HCT116 (cell line): ENCODE results near the gene FBXO40. TPM values are rescaled to one million over a fixed set of nuclear protein-coding genes. Genes with fewer than 3 reads are reported as not detected.

ENCODE experiments used
- ATAC-seq: fragments of 200-7000 bp; cut with Tn5 transposase; 2 replicates; pipeline ENCODE4 v1.9.1; 2020; ENCODE audit warnings: mild to moderate bottlenecking, moderate library complexity
- BruUV-seq: library from RNA; stranded (reverse); fragments of 400-500 nt; replicated peaks from 2 replicates; lab custom pipeline; 2021; lab: Mats Ljungman, UMichigan
- CTCF ChIA-PET: fragments of 300-600 bp; sonication (Branson Sonifier 250); formaldehyde crosslinking; loops from one replicate; lab custom pipeline; 2021; ENCODE audit warnings: antibody characterized with exemption; lab: Charles Lee
- POLR2A ChIA-PET: fragments of 300-600, 350-600 bp; sonication (Branson Sonifier 250); formaldehyde crosslinking; loops from one replicate; lab custom pipeline; 2021; ENCODE audit warnings: antibody characterized with exemption; lab: Charles Lee
- RAD21 ChIA-PET, 2 experiments: fragments of 300-600 bp; sonication (Branson Sonifier 250); formaldehyde crosslinking; loops; one replicate each; lab custom pipeline; 2023; ENCODE audit warnings: low total read pairs in 2 of 2; ENCODE audit not compliant: uncharacterized antibody in 2 of 2, unreplicated experiment in 2 of 2, low non-redundant PET in 1 of 2; lab: Charles Lee
- DNase-seq: peaks from one replicate; pipeline ENCODE4 v3.0.0-alpha.2; 2010; ENCODE audit warnings: low read depth, low spot score
- H2AFZ ChIP-seq: fragments of 200-600 bp; shearing (Covaris generic), sonication (generic); 2 replicates; pipeline ENCODE4 v1.6.1; 2017; ENCODE audit warnings: low read depth, mixed run types, mixed read lengths, antibody characterized with exemption, low read length; ENCODE audit not compliant: poor library complexity, severe bottlenecking
- H3K27ac ChIP-seq: 2 replicates; pipeline ENCODE4 v1.5.1; 2012; ENCODE audit warnings: low read depth, low read length
- H3K27me3 ChIP-seq: fragments of 200-600 bp; sonication (generic); 2 replicates; pipeline ENCODE4 v1.6.1; 2016; ENCODE audit warnings: mixed run types, low read length, mixed read lengths; ENCODE audit not compliant: insufficient read depth
- H3K36me3 ChIP-seq, 2 experiments: fragments of 200-500 bp in 1 of 2; fragments of 200-600 bp in 1 of 2; sonication (Bioruptor generic) in 1 of 2; sonication (generic) in 1 of 2; 2 replicates each; pipeline versions ENCODE4 v1.5.1 to v1.6.1; 2014 to 2016; ENCODE audit warnings: low read length in 2 of 2, inconsistent platforms in 1 of 2, mixed read lengths in 1 of 2, mixed run types in 1 of 2; ENCODE audit not compliant: insufficient read depth in 2 of 2, control insufficient read depth in 1 of 2
- H3K4me1 ChIP-seq, 2 experiments: fragments of 200-600 bp in 1 of 2; sonication (generic) in 1 of 2; 2 replicates each; pipeline versions ENCODE4 v1.5.1 to v1.6.1; 2012 to 2017; ENCODE audit warnings: low read length in 2 of 2, inconsistent platforms in 1 of 2, mild to moderate bottlenecking in 1 of 2, mixed read lengths in 1 of 2, mixed run types in 1 of 2, moderate library complexity in 1 of 2; ENCODE audit not compliant: insufficient read depth in 2 of 2, control insufficient read depth in 1 of 2
- H3K4me2 ChIP-seq: fragments of 200-600 bp; sonication (generic); 2 replicates; pipeline ENCODE4 v1.6.1; 2017; ENCODE audit warnings: mixed run types, low read length, mixed read lengths
- H3K4me3 ChIP-seq, 2 experiments: fragments of 200-600 bp in 1 of 2; sonication (generic) in 1 of 2; replicated peaks in 1 of 2; 2 replicates each; pipeline ENCODE4 v1.5.1; 2011 to 2016; ENCODE audit warnings: low read length in 2 of 2, control low read depth in 1 of 2, low read depth in 1 of 2, mild to moderate bottlenecking in 1 of 2, mixed read lengths in 1 of 2, mixed run types in 1 of 2
- H3K79me2 ChIP-seq: fragments of 200-600 bp; sonication (generic); 2 replicates; pipeline ENCODE4 v1.6.1; 2017; ENCODE audit warnings: mild to moderate bottlenecking, mixed run types, low read length, moderate library complexity, mixed read lengths; ENCODE audit not compliant: insufficient read depth
- H3K9ac ChIP-seq: fragments of 200-600 bp; sonication (generic); 2 replicates; pipeline ENCODE4 v1.6.1; 2016; ENCODE audit warnings: low read length, mixed read lengths
- H3K9me2 ChIP-seq: fragments of 200-600 bp; sonication (generic), shearing (Covaris generic); 2 replicates; pipeline ENCODE4 v1.6.1; 2017; ENCODE audit warnings: mixed run types, mild to moderate bottlenecking, moderate library complexity; ENCODE audit not compliant: insufficient read depth
- H3K9me3 ChIP-seq, 2 experiments: fragments of 200-500 bp in 1 of 2; fragments of 200-600 bp in 1 of 2; sonication (Bioruptor generic) in 1 of 2; sonication (generic) in 1 of 2; 2 replicates each; pipeline ENCODE4 v1.6.1; 2014 to 2017; ENCODE audit warnings: low read length in 2 of 2, mixed read lengths in 2 of 2, inconsistent platforms in 1 of 2, low read depth in 1 of 2, mild to moderate bottlenecking in 1 of 2, mixed run types in 1 of 2, moderate library complexity in 1 of 2; ENCODE audit not compliant: control insufficient read depth in 1 of 2, insufficient read depth in 1 of 2
- H4K20me1 ChIP-seq: fragments of 200-600 bp; sonication (generic), shearing (Covaris generic); 2 replicates; pipeline ENCODE4 v1.6.1; 2017; ENCODE audit warnings: mixed run types, mild to moderate bottlenecking, moderate library complexity; ENCODE audit not compliant: insufficient read depth
- CBX3 ChIP-seq: IDR thresholded peaks from 2 replicates; pipeline ENCODE4 v1.6.1; 2012; ENCODE audit warnings: low read depth
- EGR1 ChIP-seq: IDR thresholded peaks from 2 replicates; pipeline ENCODE4 v1.6.1; 2012; ENCODE audit warnings: low read depth
- ELF1 ChIP-seq: IDR thresholded peaks from 2 replicates; pipeline ENCODE4 v1.6.1; 2012; ENCODE audit warnings: low read depth, borderline replicate concordance
- EZH2 ChIP-seq: fragments of 200-600 bp; sonication (generic); IDR thresholded peaks from 2 replicates; pipeline ENCODE4 v1.6.1; 2017; ENCODE audit warnings: antibody characterized with exemption, mixed run types
- EZH2phosphoT487 ChIP-seq: fragments of 200-600 bp; IDR thresholded peaks from 2 replicates; pipeline ENCODE4 v1.6.1; 2018; ENCODE audit warnings: antibody characterized with exemption, borderline replicate concordance
- FOSL1 ChIP-seq: IDR thresholded peaks from 2 replicates; pipeline ENCODE4 v1.6.1; 2012; ENCODE audit warnings: low read depth
- JUND ChIP-seq: IDR thresholded peaks from 2 replicates; pipeline ENCODE4 v1.6.1; 2012
- RAD21 ChIP-seq: IDR thresholded peaks from 2 replicates; pipeline ENCODE4 v1.6.1; 2012; ENCODE audit warnings: low read depth, mild to moderate bottlenecking
- SIN3A ChIP-seq: IDR thresholded peaks from 2 replicates; pipeline ENCODE4 v1.6.1; 2012; ENCODE audit warnings: low read depth
- SP1 ChIP-seq: IDR thresholded peaks from 2 replicates; pipeline ENCODE4 v1.6.1; 2012; ENCODE audit warnings: low read depth
- SRF ChIP-seq: IDR thresholded peaks from 2 replicates; pipeline ENCODE4 v1.6.1; 2012; ENCODE audit warnings: low read depth
- TCF7L2 ChIP-seq: IDR thresholded peaks from 2 replicates; pipeline ENCODE4 v1.7.0; 2011; ENCODE audit warnings: borderline replicate concordance, inconsistent platforms; ENCODE audit not compliant: insufficient read depth, insufficient read length; ENCODE audit errors: extremely low read depth
- YY1 ChIP-seq: IDR thresholded peaks from 2 replicates; pipeline ENCODE4 v1.6.1; 2011; ENCODE audit warnings: low read length, low read depth, moderate library complexity, mild to moderate bottlenecking; ENCODE audit not compliant: insufficient replicate concordance; ENCODE audit errors: extremely low read depth
- intact Hi-C: fragments of 100-400 bp; cut with micrococcal nuclease; formaldehyde crosslinking; loops from 2 replicates; pipeline ENCODE4 v1.10.0; 2022
- total RNA-seq: library from RNA; stranded (reverse); gene quantifications from one replicate; pipeline ENCODE4 v1.2.1, GENCODE V29; 2021; ENCODE audit not compliant: unreplicated experiment
- TF ChIP-seq, protein P1 (sequence below): IDR thresholded peaks from 2 replicates; pipeline ENCODE4 v1.6.1; 2011; ENCODE audit warnings: mild to moderate bottlenecking, low read length, moderate library complexity; ENCODE audit not compliant: insufficient replicate concordance; ENCODE audit errors: extremely low read depth
- TF ChIP-seq, protein P2 (sequence below): IDR thresholded peaks from 2 replicates; pipeline ENCODE4 v1.6.1; 2012
- TF ChIP-seq, protein P3 (sequence below), 3 experiments: fragments of 200-600 bp in 1 of 3; sonication (generic) in 1 of 3; IDR thresholded peaks in 2 of 3; conservative IDR thresholded peaks in 1 of 3; 2 replicates each; pipeline ENCODE4 v1.5.1; 2012 to 2017; ENCODE audit warnings: low read depth in 2 of 3, low read length in 2 of 3, antibody characterized with exemption in 1 of 3, borderline replicate concordance in 1 of 3, control low read depth in 1 of 3, mild to moderate bottlenecking in 1 of 3, mixed read lengths in 1 of 3, mixed run types in 1 of 3, moderate library complexity in 1 of 3; ENCODE audit not compliant: insufficient read depth in 1 of 3
- TF ChIP-seq, protein P4 (sequence below): IDR thresholded peaks from 2 replicates; pipeline ENCODE4 v1.6.1; 2012

Gene FBXO40
- total RNA-seq, 1 experiment from 2014 or later: not detected

DNA sequence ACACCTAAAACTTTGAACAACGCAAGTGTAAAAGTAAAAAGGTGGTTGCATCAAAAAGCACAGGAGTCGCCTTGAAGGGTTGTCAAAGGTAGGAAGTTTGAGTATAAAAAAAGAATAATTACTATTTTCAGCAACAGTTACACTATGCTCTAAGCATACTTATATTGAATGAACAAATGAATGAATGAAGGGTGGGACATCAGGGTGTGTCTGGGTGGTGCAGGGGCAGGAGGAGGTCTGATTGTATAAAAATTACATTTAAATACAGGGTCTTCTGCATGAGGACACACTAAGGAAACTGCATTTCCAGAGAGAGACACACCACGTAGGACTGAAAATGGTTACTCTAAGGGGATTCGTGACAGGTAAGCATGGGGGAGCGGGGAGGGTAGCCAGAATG, 25.5 kb upstream of the FBXO40 start, which contains the start of gene ARGFX:
Gene ARGFX, plus strand, starts transcription at position 301 of the 400 bp plus-strand sequence. CDS start 2,765 bp downstream, outside the sequence.
- Histone ChIP-seq H4K20me1 (no peaks in the 10 kb centered on the region), H2AFZ (no peak within 1 kb of the TSS), H3K4me3 (no peak within 1 kb of the TSS), H3K9ac (no peak within 1 kb of the TSS), H3K36me3 (no peaks in the 10 kb centered on the region), H3K79me2 (no peaks in the 10 kb centered on the region), H3K9me2 (no peaks in the 10 kb centered on the region), H3K27ac (no peak within 1 kb of the TSS), H3K4me2 (peak within 1 kb of the TSS; percentile 28; the same call in 1 of the 2 replicates), H3K27me3 (no peaks in the 10 kb centered on the region), H3K4me1 (peaks cover 4 to 9% of the 10 kb centered on the region in 2 experiments; a peak in 2 of 4 replicates), H3K9me3 (no peaks in the 10 kb centered on the region)
- TF ChIP-seq, protein P1, sequence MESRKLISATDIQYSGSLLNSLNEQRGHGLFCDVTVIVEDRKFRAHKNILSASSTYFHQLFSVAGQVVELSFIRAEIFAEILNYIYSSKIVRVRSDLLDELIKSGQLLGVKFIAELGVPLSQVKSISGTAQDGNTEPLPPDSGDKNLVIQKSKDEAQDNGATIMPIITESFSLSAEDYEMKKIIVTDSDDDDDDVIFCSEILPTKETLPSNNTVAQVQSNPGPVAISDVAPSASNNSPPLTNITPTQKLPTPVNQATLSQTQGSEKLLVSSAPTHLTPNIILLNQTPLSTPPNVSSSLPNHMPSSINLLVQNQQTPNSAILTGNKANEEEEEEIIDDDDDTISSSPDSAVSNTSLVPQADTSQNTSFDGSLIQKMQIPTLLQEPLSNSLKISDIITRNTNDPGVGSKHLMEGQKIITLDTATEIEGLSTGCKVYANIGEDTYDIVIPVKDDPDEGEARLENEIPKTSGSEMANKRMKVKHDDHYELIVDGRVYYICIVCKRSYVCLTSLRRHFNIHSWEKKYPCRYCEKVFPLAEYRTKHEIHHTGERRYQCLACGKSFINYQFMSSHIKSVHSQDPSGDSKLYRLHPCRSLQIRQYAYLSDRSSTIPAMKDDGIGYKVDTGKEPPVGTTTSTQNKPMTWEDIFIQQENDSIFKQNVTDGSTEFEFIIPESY: no peak
- no peak for TF ChIP-seq YY1
- no peak for TF ChIP-seq EZH2
- TF ChIP-seq, protein P2, sequence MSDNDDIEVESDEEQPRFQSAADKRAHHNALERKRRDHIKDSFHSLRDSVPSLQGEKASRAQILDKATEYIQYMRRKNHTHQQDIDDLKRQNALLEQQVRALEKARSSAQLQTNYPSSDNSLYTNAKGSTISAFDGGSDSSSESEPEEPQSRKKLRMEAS: no peak
- no peak for TF ChIP-seq SP1
- TF ChIP-seq EGR1: no peak
- TF ChIP-seq CBX3: no peak
- no peak for TF ChIP-seq RAD21
- no peak for TF ChIP-seq SIN3A
- no peak for TF ChIP-seq SRF
- no peak for TF ChIP-seq FOSL1
- no peak for TF ChIP-seq TCF7L2
- no peak for TF ChIP-seq ELF1
- TF ChIP-seq EZH2phosphoT487: no peak
- TF ChIP-seq, protein P3, sequence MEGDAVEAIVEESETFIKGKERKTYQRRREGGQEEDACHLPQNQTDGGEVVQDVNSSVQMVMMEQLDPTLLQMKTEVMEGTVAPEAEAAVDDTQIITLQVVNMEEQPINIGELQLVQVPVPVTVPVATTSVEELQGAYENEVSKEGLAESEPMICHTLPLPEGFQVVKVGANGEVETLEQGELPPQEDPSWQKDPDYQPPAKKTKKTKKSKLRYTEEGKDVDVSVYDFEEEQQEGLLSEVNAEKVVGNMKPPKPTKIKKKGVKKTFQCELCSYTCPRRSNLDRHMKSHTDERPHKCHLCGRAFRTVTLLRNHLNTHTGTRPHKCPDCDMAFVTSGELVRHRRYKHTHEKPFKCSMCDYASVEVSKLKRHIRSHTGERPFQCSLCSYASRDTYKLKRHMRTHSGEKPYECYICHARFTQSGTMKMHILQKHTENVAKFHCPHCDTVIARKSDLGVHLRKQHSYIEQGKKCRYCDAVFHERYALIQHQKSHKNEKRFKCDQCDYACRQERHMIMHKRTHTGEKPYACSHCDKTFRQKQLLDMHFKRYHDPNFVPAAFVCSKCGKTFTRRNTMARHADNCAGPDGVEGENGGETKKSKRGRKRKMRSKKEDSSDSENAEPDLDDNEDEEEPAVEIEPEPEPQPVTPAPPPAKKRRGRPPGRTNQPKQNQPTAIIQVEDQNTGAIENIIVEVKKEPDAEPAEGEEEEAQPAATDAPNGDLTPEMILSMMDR (IDR thresholded peaks at IDR 0.05 in 2 of 3, conservative IDR thresholded peaks at IDR 0.05 in 1 of 3; ENCODE audit: borderline replicate concordance in 1 of 3, insufficient read depth in 1 of 3, low read depth in 2 of 3, low read length in 2 of 3): no peak
- TF ChIP-seq, protein P4, sequence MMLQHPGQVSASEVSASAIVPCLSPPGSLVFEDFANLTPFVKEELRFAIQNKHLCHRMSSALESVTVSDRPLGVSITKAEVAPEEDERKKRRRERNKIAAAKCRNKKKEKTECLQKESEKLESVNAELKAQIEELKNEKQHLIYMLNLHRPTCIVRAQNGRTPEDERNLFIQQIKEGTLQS: no peak
- TF ChIP-seq JUND: no peak
- CTCF ChIA-PET: no interaction called here
- ATAC-seq: no peak
- POLR2A ChIA-PET: no interaction called here
- intact Hi-C loops: no loop called here
- RAD21 ChIA-PET: no interaction called here
- BruUV-seq: no TSS peak
- no peak for DNase-seq
